ENCODE results near the gene CDH13.
A peak's percentile ranks its signal among the peaks of the same experiment; 100 is the strongest.

The CDH13 gene

GRCh38 chr16:83840060-83840617, 1213.4 kb downstream of the CDH13 start:
- Histone ChIP-seq H3F3A (ENCODE audit: control insufficient read depth, insufficient read depth) (peaks cover 4% of the 10 kb centered on the region), H3K4me2 (ENCODE audit: low read length) (no peak overlapping the region), H3K79me2 (ENCODE audit: control insufficient read depth, low read length) (no peaks in the 10 kb centered on the region), H3K9me2 (replicated peaks; ENCODE audit: control insufficient read depth, low read length) (no peaks in the 10 kb centered on the region), H3K4me3 (ENCODE audit: low read length) (no peak overlapping the region), H3K27ac (ENCODE audit: low read depth, low read length) (no peak overlapping the region), H3K27me3 (ENCODE audit: control insufficient read depth, low read length) (0 out of 2 replicates have a peak, but pooled peaks cover 2% of the 10 kb centered on the region), H4K20me1 (ENCODE audit: control insufficient read depth, insufficient read depth, low read depth, low read length) (no peaks in the 10 kb centered on the region), H3K9me3 (ENCODE audit: control insufficient read depth, insufficient read depth, low read length) (no peaks in the 10 kb centered on the region), H3K4me1 (ENCODE audit: control insufficient read depth, low read length) (peaks cover 20% of the 10 kb centered on the region), H3K36me3 (ENCODE audit: control insufficient read depth, low read length) (no peaks in the 10 kb centered on the region)
- TF ChIP-seq EZH2phosphoT487 (IDR thresholded peaks at IDR 0.05; ENCODE audit: borderline replicate concordance, low read length) (no peak), CTCF (IDR thresholded peaks at IDR 0.05; ENCODE audit: low read depth, low read length, poor library complexity, severe bottlenecking) (no peak)

- no peak overlapping the region for H3K4me2 ChIP-seq (ENCODE audit: low read length)
- H3K4me1 ChIP-seq (ENCODE audit: control insufficient read depth, low read length) = peaks cover 20% of the 10 kb centered on the region
- H3K4me3 ChIP-seq (ENCODE audit: low read length) = no peak overlapping the region
- H3K27me3 ChIP-seq (ENCODE audit: control insufficient read depth, low read length) = 0 out of 2 replicates have a peak, but pooled peaks cover 2% of the 10 kb centered on the region
- H3K36me3 ChIP-seq (ENCODE audit: control insufficient read depth, low read length) = no peaks in the 10 kb centered on the region
- H3K9me3 ChIP-seq (ENCODE audit: control insufficient read depth, insufficient read depth, low read length) = no peaks in the 10 kb centered on the region
- peaks cover 4% of the 10 kb centered on the region for H3F3A ChIP-seq (ENCODE audit: control insufficient read depth, insufficient read depth)
- H3K27ac ChIP-seq (ENCODE audit: low read depth, low read length) = no peak overlapping the region
- TF ChIP-seq EZH2phosphoT487 (IDR thresholded peaks at IDR 0.05; ENCODE audit: borderline replicate concordance, low read length) = no peak
- TF ChIP-seq CTCF (IDR thresholded peaks at IDR 0.05; ENCODE audit: low read depth, low read length, poor library complexity, severe bottlenecking) = no peak
- H4K20me1 ChIP-seq (ENCODE audit: control insufficient read depth, insufficient read depth, low read depth, low read length) = no peaks in the 10 kb centered on the region
- no peaks in the 10 kb centered on the region for H3K9me2 ChIP-seq (replicated peaks; ENCODE audit: control insufficient read depth, low read length)
- H3K79me2 ChIP-seq (ENCODE audit: control insufficient read depth, low read length) = no peaks in the 10 kb centered on the region
Observed at GRCh38 chr16:83842291-83842690, 1215.5 kb downstream of the CDH13 start.

- H3K27me3 ChIP-seq (ENCODE audit: control insufficient read depth, low read length) = 0 out of 2 replicates have a peak, but pooled peaks cover 2% of the 10 kb centered on the region
- H3K79me2 ChIP-seq (ENCODE audit: control insufficient read depth, low read length) = no peaks in the 10 kb centered on the region
- peak overlapping the region; percentile 58 for H3K4me2 ChIP-seq (ENCODE audit: low read length)
- no peaks in the 10 kb centered on the region for H3K36me3 ChIP-seq (ENCODE audit: control insufficient read depth, low read length)
- H3K4me3 ChIP-seq (ENCODE audit: low read length) = peak overlapping the region; percentile 24; the same call in 1 of the 2 replicates
- peaks cover 20% of the 10 kb centered on the region for H3K4me1 ChIP-seq (ENCODE audit: control insufficient read depth, low read length)
- H3K9me3 ChIP-seq (ENCODE audit: control insufficient read depth, insufficient read depth, low read length) = no peaks in the 10 kb centered on the region
- H3K27ac ChIP-seq (ENCODE audit: low read depth, low read length) = no peak overlapping the region
- H3F3A ChIP-seq (ENCODE audit: control insufficient read depth, insufficient read depth) = peaks cover 4% of the 10 kb centered on the region
- no peaks in the 10 kb centered on the region for H3K9me2 ChIP-seq (replicated peaks; ENCODE audit: control insufficient read depth, low read length)
- TF ChIP-seq CTCF (IDR thresholded peaks at IDR 0.05; ENCODE audit: low read depth, low read length, poor library complexity, severe bottlenecking) (no peak), EZH2phosphoT487 (IDR thresholded peaks at IDR 0.05; ENCODE audit: borderline replicate concordance, low read length) (no peak)
- H4K20me1 ChIP-seq (ENCODE audit: control insufficient read depth, insufficient read depth, low read depth, low read length) = no peaks in the 10 kb centered on the region
Observed at GRCh38 chr16:83842756-83843507, 1216.2 kb downstream of the CDH13 start.

Data from DOHH2 (cell line).